Keratinocyte (primary cell): Measurements from ENCODE around the gene VKORC1. TPM values are rescaled to one million over a fixed set of nuclear protein-coding genes. Genes with fewer than 3 reads are reported as not detected.

Source experiments
- DNase-seq: peaks from one replicate; pipeline ENCODE4 v3.0.0-alpha.2; 2011; ENCODE audit warnings: low read depth, missing footprints, low spot score
- FAIRE-seq: peaks from 2 replicates; lab custom pipeline; 2011; peaks lifted over from hg19 to GRCh38; lab: Jason Lieb, UNC
- H2AFZ ChIP-seq: 2 replicates; pipeline ENCODE4 v1.6.0; 2012; ENCODE audit warnings: low read length, control low read depth, inconsistent platforms; ENCODE audit not compliant: control insufficient read depth
- H3K27ac ChIP-seq: 2 replicates; pipeline ENCODE4 v1.5.1; 2011; ENCODE audit warnings: low read length; ENCODE audit not compliant: control insufficient read depth, insufficient read depth
- H3K27me3 ChIP-seq: 3 replicates; pipeline ENCODE4 v1.6.0; 2011; ENCODE audit warnings: low read length; ENCODE audit not compliant: control insufficient read depth, insufficient read depth; ENCODE audit errors: extremely low read depth
- H3K36me3 ChIP-seq, 2 experiments: 2 replicates in 1 of 2; 3 replicates in 1 of 2; pipeline ENCODE4 v1.5.1; 2011; ENCODE audit warnings: low read length in 2 of 2, mild to moderate bottlenecking in 1 of 2; ENCODE audit not compliant: control insufficient read depth in 2 of 2, insufficient read depth in 2 of 2; ENCODE audit errors: extremely low read depth in 1 of 2
- H3K4me1 ChIP-seq: 3 replicates; pipeline ENCODE4 v1.5.1; 2011; ENCODE audit warnings: low read length; ENCODE audit not compliant: control insufficient read depth, insufficient read depth; ENCODE audit errors: extremely low read depth
- H3K4me2 ChIP-seq: 3 replicates; pipeline ENCODE4 v1.6.0; 2011; ENCODE audit warnings: low read depth, low read length; ENCODE audit not compliant: control insufficient read depth, insufficient read depth; ENCODE audit errors: extremely low read depth
- H3K4me3 ChIP-seq, 3 experiments: fragments of 200-600 bp in 1 of 3; sonication (generic) in 1 of 3; 2 replicates in 2 of 3; 3 replicates in 1 of 3; pipeline ENCODE4 v1.5.1; 2011 to 2016; ENCODE audit warnings: low read length in 3 of 3, mild to moderate bottlenecking in 3 of 3, control low read depth in 2 of 3, inconsistent platforms in 1 of 3, low read depth in 1 of 3, mixed read lengths in 1 of 3, mixed run types in 1 of 3, moderate library complexity in 1 of 3; ENCODE audit not compliant: control insufficient read depth in 2 of 3, insufficient read depth in 2 of 3; ENCODE audit errors: extremely low read depth in 1 of 3
- H3K79me2 ChIP-seq: 2 replicates; pipeline ENCODE4 v1.6.0; 2012; ENCODE audit warnings: low read length; ENCODE audit not compliant: control insufficient read depth, insufficient read depth
- H3K9ac ChIP-seq: 3 replicates; pipeline ENCODE4 v1.6.0; 2011; ENCODE audit warnings: low read length; ENCODE audit not compliant: control insufficient read depth, insufficient read depth; ENCODE audit errors: extremely low read depth
- H3K9me1 ChIP-seq: 3 replicates; pipeline ENCODE4 v1.6.0; 2011; ENCODE audit warnings: low read length; ENCODE audit not compliant: control insufficient read depth, insufficient read depth; ENCODE audit errors: extremely low read depth
- H3K9me3 ChIP-seq: 2 replicates; pipeline ENCODE4 v1.5.1; 2012; ENCODE audit warnings: low read depth, low read length; ENCODE audit not compliant: control insufficient read depth
- H4K20me1 ChIP-seq: 3 replicates; pipeline ENCODE4 v1.6.0; 2011; ENCODE audit warnings: low read length; ENCODE audit not compliant: control insufficient read depth, insufficient read depth; ENCODE audit errors: extremely low read depth
- CTCF ChIP-seq, 3 experiments: IDR thresholded peaks in 1 of 3; conservative IDR thresholded peaks in 1 of 3; optimal IDR thresholded peaks in 1 of 3; 2 replicates in 2 of 3; 3 replicates in 1 of 3; pipeline versions ENCODE3 to v1.5.1; 2011; ENCODE audit warnings: low read length in 3 of 3, mild to moderate bottlenecking in 3 of 3, moderate library complexity in 2 of 3, control low read depth in 1 of 3, inconsistent platforms in 1 of 3; ENCODE audit not compliant: insufficient read depth in 2 of 3; ENCODE audit errors: extremely low read depth in 1 of 3
- EZH2 ChIP-seq: IDR thresholded peaks from one replicate; pipeline ENCODE4 v1.6.1; 2012; ENCODE audit warnings: inconsistent platforms, mild to moderate bottlenecking, low read length, moderate library complexity
- dilution Hi-C: fragments of 300-500 bp; cut with MboI; formaldehyde crosslinking; loops from one replicate; pipeline ENCODE4 v1.7.0; 2020; ENCODE audit warnings: low sequenced_read_pairs; ENCODE audit not compliant: extremely low pct_ligation_motif_present
- polyA plus RNA-seq, 5 experiments: library from polyadenylated mRNA; depleted of rRNA in 3 of 5; stranded (reverse) in 3 of 5; stranded (forward) in 1 of 5; unstranded in 1 of 5; fragments of >200 nt; gene quantifications; 1 replicate in 1 of 5; 2 replicates in 3 of 5; 3 replicates in 1 of 5; pipeline versions ENCODE4 v1.2.1 to v1.2.3, GENCODE V29; 2011 to 2012; ENCODE audit warnings: missing spikeins in 2 of 5, low read depth in 1 of 5, low replicate concordance in 1 of 5

VKORC1 gene
- polyA plus RNA-seq, 1 donor (not counting 4 experiments of a cell fraction or from before 2014, with no cell fraction given), result 73.6 TPM

DNA sequence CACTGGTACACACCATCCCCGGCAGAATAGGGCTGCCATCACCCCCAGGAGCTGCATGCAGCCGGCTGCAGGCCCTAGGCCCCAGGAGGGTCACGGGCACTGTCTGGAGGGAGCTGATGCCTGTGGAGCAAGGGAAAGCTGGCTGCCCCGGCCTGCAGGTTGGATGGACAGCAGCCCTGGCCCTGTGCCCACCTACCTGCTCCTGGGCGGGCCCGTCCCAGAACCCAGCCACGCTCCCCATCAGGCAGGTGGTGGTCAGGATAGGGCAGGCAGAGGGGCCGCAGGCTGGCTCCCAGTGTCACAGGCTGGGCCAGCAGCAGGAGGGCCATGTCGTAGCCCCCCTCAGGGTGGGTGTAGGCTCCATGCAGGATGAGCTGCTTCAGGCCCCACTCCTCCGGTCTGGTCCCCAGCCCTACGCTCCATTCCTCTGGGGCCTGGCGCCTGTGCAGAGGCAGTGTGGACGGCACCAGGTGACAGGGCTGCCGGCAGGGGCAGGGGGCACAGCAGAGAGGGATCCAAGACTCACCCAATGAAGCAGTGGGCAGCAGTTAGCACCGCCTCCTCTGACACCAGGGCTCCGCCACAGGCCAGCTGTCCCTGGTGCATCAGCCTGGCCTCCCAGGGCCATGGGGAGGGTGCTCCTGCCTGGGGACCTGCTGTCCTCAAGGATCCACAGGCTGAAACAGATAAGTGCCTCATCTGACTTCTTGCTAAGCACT, 9.9 kb downstream of the VKORC1 start:
- Histone ChIP-seq H3K9me1 (no peaks in the 10 kb centered on the region), H3K9me3 (no peaks in the 10 kb centered on the region), H2AFZ (no peak overlapping the region), H3K4me2 (no peak overlapping the region), H4K20me1 (no peaks in the 10 kb centered on the region), H3K4me1 (peaks cover 9% of the 10 kb centered on the region), H3K79me2 (peaks cover 19% of the 10 kb centered on the region), H3K9ac (no peak overlapping the region), H3K36me3 (peaks cover 11 to 15% of the 10 kb centered on the region in 2 experiments), H3K27ac (peak overlapping the region; percentile 39), H3K4me3 (no peak overlapping the region), H3K27me3 (no peaks in the 10 kb centered on the region)
- dilution Hi-C loops, result no loop called here
- DNase-seq (no peak), FAIRE-seq (no peak)
- no peak for TF ChIP-seq CTCF (optimal IDR thresholded peaks at IDR 0.05 in 1 of 3, IDR thresholded peaks at IDR 0.05 in 1 of 3, conservative IDR thresholded peaks at IDR 0.05 in 1 of 3; ENCODE audit: extremely low read depth in 1 of 3, insufficient read depth in 2 of 3, low read length in 3 of 3)
- TF ChIP-seq EZH2, result no peak

- FAIRE-seq, result no peak
- H3K79me2 ChIP-seq, result peaks cover 24% of the 10 kb centered on the region
- no peak overlapping the region for H3K4me2 ChIP-seq
- no peak overlapping the region for H3K9ac ChIP-seq
- no peaks in the 10 kb centered on the region for H4K20me1 ChIP-seq
- no peak overlapping the region for H2AFZ ChIP-seq
- H3K9me1 ChIP-seq, result no peaks in the 10 kb centered on the region
- H3K27ac ChIP-seq, result no peak overlapping the region
- H3K4me3 ChIP-seq, result no peak overlapping the region
- dilution Hi-C loops, result no loop called here
- H3K4me1 ChIP-seq, result peaks cover 9% of the 10 kb centered on the region
- no peaks in the 10 kb centered on the region for H3K9me3 ChIP-seq
- TF ChIP-seq EZH2, result no peak
- no peak for TF ChIP-seq CTCF (optimal IDR thresholded peaks at IDR 0.05 in 1 of 3, IDR thresholded peaks at IDR 0.05 in 1 of 3, conservative IDR thresholded peaks at IDR 0.05 in 1 of 3; ENCODE audit: extremely low read depth in 1 of 3, insufficient read depth in 2 of 3, low read length in 3 of 3)
- DNase-seq, result no peak
- H3K36me3 ChIP-seq, result peaks cover 11 to 21% of the 10 kb centered on the region in 2 experiments
- H3K27me3 ChIP-seq, result no peaks in the 10 kb centered on the region
Measured at GRCh38 chr16:31083981-31084380, 10.6 kb downstream of the VKORC1 start.
